ENCODE measurements around the gene GRAMD1A.

- TF ChIP-seq POLR2AphosphoS5 (IDR thresholded peaks at IDR 0.05; ENCODE audit: borderline replicate concordance, low read depth, low read length) (no peak), EZH2 (IDR thresholded peaks at IDR 0.05) (no peak), FOXP2 (optimal IDR thresholded peaks at IDR 0.05; ENCODE audit: control extremely low read depth, extremely low read length, insufficient read depth) (no peak)
Observed at GRCh38 chr19:34976611-34977010, 23.5 kb upstream of the GRAMD1A start.
